NCI-H1105 treated with DMSO at 0.1 percent for 48 hours (cell line): ENCODE data around the gene MSL2.
"Not testable (repeated sequence)": the region's sequence is repeated elsewhere in the genome, so short reads cannot be mapped to it uniquely, and the experiment has no call there.

Source experiments
- DNase-seq: peaks from one replicate; lab custom pipeline; 2025; lab: John Stamatoyannopoulos, UW

Gene MSL2

DNA sequence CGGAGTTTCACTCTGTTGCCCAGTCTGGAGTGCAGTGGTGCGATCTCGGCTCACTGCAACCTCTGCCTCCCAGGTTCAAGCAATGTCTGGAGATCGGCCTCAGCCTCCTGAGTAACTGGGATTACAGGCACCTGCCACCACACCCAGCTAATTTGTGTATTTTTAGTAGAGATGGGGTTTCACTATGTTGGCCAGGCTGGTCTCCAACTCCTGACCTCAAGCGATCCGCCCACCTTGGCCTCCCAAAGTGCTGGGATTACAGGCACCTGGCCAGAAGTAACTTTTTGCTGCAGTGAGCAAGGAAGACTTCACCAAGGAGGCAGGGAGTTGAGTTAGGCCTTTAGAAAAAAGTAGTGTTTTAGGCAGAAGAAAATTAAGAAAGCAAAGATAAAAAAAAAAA is 3.9 kb downstream of the MSL2 start:
- not testable (repeated sequence) for DNase-seq

DNA sequence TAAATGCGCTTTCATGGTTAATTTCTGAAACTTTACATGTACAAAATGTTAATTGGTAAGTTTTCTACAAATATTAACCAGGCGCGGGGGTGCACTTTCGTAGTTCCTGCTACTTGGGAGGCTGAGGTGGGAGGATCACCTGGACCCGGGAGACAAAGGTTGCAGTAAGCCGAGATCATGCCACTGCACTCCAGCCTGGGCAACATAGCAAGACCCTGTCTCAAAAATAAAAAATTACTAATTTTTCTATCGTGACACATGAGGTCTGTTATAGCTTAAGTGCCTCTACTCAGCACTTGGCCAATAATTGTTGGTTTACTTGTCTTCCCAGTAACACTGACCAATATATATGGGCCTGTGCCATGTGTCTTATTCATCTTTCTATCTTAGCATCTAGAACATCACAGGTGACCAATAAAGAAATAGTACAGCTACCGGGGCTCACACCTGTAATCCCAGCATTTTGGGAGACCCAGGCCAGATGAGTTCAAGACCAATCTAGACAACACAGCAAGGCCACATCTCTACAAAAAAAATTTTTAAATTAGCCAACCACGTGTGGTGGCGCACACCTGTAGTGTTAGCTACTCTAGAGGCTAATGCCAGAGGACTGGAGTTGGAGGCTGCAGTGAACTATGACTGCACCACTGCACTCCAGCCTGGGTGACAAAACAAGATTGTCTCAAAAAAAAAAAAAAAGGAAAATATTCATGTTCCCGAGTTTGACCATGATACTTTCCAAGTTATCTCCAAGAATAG is 6.1 kb downstream of the MSL2 start:
- DNase-seq: no peak

DNA sequence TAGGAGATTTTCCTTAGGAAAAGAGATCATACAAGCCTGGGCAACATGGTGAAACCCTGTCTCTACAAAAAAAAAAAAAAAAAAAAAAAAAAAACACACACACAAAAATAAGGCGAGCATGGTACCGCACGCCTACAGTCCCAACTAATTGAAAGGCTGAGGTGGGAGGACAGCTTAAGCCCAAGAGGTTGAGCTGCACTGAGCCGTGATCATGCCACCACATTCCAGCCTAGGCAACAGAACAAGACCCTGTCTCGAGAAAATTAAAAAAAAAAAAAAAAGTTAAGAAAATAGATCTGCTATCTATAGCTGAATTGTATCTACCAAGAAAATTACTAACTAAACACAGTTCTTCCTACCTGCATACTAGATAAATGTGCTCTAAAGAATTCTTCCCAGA is 7.1 kb downstream of the MSL2 start:
- no peak for DNase-seq

DNA sequence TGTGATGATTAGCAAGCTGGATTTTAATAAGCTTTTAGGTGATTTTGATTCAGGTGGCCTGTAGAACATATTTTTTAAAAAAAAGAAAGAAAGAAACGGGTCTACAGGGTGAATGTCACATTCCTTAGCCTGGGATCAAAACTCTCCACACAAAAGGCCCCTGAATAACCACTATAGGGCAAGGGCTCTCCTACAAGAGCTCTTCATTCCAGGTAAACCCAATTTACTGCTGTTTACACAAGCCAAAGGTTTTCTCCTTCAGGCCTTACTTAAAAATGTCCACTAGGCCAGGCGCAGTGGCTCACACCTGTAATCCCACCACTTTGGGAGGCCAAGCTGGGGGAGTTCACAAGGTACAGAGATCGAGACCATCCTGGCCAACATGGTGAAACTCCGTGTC is 8.3 kb downstream of the MSL2 start:
- no peak for DNase-seq

DNA sequence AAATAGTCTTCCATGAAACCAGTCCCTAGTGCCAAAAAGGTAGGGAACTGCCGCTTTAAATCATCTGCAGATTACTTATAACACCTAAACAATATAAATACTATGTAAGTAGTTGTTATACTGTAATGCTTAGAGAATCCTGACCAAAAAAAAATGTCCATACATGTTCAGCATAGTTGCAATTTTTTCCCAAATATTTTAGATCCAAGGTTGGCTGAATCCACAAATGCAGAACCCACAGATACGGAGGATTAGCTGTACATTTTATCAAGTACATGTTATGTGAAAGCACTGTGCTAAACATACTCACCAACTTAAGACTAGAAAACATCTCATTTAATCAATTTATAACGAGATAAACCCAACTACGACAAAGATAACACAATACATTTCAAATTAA is 9.3 kb downstream of the MSL2 start:
- no peak for DNase-seq

DNA sequence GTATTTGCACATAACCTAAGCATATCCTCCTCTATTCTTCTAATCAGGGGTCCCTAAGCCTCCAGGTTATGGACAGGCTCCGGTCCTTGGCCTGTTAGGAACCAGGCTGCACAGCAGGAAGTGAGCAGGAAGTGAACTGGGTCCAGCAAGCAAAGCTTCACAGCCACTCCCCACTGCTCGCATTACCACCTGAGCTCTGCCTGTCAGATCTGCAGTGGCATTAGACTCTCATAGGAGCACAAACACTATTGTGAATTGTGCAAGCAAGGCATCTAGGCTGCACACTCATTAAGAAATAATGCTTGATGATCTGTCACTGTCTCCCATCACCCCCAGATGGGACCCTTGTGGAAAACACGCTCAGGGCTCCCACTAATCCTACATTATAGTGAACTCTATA is 9.8 kb downstream of the MSL2 start:
- DNase-seq: no peak

DNA sequence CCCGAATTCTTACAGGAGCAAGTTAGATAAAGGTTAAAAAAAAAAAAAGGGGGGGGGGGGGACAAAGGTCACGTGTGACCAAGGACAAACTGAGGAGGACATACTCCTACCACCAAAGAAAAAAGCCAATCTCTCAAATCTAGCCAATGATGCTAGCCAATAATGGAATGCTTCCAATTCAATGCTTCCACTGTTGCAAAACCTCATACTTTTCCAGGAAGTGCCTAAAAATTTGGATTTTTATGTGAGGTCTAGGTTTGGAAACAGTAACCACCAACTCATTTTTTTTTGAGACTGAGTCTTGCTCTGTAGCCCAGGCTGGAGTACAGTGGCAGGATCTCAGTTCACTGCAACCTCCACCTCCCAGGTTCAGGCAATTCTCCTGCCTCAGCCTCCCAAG is 11.4 kb downstream of the MSL2 start:
- DNase-seq: no peak

DNA sequence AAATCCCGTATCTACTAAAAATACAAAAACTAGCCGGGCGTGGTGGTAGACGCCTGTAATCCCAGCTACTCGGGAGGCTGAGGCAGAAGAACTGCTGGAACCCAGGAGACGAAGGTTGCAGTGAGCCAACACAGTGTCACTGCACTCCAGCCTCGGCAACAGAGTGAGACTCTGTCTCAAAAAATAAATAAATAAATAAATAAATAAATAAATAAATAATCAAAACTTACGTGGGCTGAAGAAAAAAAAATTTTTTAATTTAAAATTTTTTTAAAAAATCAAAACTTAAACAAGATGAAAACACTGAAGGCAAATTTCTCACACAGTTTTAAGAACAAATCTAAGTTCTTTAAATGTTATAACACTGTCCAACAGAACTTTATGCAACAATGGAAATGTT is 14.4 kb downstream of the MSL2 start:
- no peak for DNase-seq

DNA sequence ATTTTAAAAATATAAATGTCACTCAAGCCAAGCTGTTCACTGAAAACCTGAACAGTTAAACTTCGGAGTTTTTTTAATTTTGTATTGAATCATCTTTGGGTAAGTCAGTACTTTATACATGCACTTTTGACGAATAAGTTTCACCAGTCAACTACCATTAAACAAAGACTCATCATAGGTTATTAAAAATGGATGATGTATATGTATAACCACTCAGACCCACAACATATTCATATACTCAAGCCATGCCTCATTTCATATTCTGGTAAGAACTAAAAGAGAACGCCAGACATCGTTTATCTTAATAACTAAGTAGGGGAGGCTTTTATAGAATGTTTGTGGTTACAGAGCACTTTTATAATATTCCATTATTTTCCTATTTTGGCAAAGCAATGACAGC is 18.3 kb downstream of the MSL2 start:
- no peak for DNase-seq

DNA sequence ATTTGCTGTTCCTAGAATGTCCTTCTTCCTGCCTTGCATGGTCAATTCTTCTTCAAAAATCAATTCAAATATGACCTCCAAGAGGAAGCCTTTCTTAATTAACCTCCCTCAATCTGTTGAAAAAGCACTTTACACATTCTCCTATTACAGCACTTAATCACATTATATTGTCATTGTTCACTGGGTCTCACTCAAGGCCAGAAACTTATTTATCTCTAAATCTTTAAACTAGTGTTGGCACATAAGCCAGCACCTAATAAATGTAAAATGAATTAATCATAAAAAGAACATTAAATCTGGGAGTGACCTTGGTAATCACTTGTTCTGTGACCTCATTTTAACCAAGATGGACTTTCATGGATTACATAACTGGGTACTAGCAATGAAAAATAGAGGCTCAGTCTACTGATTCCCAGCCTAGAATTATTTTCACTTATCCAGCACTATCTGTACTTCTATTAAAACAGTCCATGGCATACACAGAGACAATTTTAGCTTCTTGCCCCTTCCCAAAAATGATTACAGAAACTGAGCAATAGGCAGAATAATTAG is 22.1 kb downstream of the MSL2 start:
- no peak for DNase-seq

DNA sequence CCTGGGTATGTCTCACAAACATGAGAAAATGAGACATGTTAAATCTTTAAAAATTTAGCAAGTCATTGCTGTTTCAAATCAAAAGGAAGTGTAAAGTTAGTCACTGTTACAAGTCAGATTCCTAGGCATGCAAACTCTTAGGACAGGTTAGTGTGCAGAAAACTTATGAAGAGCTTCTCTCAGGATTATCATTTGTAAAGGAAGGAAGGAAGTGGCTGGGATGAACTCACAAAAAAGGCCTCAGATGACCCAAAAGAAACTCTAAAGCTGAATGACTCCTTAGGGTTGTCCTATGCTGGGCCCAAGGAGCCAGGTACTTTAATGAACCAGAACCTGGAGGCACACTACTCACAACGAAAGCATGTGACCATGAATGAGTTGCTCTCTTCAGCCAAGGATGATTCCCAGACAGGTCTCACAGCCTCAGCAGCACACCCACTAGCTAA is 25.0 kb downstream of the MSL2 start:
- no peak for DNase-seq

DNA sequence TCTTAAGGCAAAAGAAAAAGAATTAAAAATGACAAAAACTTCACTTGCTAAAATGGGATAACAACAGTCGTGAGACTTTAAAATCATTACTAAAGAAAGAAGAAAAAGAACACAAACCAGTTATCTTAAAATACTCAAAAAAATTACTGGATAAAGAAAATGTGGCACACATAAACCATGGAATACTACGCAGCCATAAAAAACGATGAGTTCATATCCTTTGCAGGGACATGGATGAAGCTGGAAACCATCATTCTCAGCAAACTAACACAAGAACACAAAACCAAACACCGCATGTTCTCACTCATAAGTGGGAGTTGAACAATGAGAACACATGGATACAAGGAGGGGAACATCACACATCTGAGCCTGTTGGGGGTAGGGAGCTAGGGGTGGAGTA is 27.9 kb downstream of the MSL2 start:
- DNase-seq: not testable (repeated sequence)

DNA sequence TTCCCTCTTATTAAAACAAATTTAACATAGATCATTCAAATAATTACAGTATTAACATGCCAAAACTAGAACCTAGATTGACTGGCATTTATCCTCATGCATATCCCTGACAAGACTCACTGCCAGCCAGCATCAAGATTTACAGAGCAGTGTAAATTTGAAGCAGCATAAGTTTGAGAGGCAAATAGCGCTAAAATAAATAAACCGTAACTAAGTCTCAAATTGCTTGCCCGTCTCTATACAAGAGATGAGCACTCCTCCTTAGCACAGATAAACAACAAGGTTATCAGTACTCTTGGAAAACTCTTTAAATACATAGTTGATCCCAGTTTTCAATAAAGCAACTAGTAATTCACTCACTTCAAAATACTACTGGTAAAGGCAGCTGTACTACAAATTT is 29.6 kb downstream of the MSL2 start:
- DNase-seq: peak; percentile 59

DNA sequence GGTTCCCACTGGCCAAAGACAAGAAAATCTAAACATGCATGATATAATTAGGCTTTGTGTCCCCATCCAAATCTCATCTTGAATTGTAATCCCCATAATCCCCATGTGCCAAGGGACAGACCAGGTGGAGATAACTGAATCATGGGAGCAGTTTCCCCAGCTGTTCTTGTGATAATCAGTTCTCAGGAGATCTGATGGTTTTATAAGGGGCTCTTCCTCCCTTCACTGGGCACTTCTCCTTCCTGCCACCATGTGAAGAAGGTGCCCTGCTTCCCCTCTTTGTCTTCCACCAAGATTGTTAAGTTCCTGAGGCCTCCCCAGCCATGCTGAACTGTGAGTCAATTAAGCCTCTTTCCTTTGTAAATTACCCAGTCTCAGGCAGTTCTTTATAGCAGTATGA is 32.5 kb downstream of the MSL2 start:
- DNase-seq: not testable (repeated sequence)

DNA sequence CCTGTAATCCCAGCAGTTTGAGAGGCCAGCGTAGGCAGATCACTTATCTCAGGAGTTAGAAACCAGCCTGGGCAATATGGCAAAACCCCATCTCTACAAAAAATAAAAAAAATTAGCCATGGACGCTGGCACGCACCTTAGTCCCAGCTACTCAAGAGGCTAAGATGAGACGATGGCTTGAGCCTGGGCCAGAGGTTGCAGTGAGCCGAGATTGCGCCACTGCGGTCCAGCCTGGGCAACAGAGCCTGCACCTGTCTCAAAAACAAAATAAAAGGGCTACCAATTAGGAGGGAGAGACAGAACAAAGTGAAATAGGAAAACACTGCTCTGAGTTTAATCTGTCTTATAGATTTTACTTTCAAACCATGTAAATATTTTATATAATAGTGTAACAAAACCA is 33.8 kb downstream of the MSL2 start:
- no peak for DNase-seq

DNA sequence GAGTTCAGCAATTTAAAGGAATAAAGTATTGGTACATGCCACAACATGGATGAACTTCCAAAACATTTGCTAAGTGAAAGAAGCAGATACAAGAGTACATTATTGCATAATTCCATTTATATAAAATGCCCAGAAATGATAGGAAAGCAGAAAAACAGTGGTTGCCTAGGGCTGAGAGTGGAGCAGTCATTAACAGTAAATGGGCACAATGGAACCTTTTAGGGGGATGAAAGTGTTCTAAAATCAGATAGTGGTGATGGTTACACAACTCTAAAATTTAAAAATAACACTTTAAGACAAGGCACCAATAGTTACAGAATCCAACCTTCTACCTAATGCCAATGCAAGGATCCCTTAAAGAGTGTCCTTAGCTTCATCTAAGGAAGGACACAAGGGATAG is 34.6 kb downstream of the MSL2 start:
- no peak for DNase-seq

DNA sequence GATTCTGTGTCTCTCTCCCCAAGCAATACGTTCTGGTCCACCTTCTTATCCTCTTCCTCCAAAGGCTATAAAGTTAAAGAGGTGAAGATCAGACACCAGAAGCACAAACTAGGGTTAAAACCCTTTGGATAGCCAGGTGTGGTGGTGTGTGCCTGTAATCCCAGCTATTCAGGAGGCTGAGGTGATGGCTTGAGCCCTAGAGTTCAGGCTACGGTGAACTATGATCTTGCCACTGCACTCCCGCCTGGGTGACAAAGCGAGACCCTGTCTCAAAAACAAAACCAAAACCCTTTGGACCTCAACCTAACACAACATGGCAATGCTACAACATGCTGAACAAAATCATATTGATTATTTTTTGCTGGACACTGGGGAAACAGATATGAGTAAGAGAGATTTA is 43.2 kb downstream of the MSL2 start:
- DNase-seq: no peak

DNA sequence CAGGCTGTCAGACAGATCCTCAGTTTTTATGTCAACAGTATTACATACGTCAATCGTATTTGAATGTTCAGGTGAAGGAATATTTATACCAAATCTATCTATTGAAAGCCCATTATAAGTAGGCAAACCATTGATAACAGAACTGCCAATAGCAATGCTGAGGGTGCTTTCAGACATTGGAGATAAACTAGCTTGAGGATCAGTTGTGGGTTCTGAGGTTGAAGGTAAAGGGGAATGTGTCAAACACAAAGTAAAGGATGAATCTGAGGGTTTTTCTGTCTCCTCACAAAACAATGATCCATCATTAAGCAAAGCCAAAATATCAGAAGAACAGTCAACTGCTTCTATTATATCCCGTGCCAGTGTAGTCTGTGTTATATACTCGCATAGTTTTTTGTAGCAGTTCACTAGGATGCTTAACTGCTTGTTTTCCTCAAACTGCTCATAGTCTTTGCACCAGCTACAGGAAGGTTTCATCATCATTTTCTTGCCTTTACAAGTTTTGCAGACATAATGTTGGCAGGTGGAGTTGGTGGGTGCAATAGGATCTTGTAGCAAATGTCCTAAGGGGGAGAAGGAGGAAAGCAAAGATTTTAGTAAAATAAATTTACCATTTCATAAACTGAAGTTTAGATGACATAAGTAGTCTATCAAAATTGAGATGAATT is 43.8 kb downstream of the MSL2 start:
- DNase-seq: no peak

DNA sequence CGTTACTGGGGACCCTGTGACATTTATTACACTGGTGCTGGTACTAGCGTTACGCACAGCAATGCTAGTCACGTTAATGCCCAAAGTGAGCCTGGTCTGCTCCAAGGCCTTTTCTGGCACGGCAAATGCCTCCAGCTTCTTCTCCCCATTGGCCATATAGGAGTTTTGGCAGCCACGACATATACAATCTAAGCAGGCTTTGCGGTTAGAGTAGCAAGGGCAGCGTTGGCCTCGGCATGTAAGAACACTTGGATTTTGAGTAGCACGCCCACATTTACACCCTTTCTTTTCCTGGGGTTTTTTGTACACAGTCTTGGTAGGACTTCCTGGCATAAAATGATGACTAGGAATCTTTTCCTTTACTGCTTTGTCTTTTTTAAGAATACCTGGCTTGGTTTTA is 44.9 kb downstream of the MSL2 start:
- no peak for DNase-seq

DNA sequence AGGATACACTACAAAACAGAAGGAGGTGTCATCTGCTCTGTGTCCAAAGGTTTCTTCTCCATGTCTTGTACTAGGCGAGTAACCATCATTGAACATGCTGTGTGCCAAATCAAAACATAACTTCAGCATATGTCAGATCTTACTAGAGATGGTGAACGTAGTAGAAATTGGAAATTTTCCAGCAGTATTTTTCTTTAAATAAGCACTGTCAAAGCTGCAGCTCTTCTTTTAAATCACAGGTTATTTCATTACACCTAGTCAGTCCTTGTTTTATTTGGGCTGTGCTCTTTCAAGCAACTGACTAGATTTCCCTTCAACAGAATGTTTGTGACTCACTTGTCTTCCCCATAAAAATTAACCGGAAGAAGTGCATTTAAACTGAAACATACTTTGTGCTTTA is 46.5 kb downstream of the MSL2 start:
- DNase-seq: no peak

DNA sequence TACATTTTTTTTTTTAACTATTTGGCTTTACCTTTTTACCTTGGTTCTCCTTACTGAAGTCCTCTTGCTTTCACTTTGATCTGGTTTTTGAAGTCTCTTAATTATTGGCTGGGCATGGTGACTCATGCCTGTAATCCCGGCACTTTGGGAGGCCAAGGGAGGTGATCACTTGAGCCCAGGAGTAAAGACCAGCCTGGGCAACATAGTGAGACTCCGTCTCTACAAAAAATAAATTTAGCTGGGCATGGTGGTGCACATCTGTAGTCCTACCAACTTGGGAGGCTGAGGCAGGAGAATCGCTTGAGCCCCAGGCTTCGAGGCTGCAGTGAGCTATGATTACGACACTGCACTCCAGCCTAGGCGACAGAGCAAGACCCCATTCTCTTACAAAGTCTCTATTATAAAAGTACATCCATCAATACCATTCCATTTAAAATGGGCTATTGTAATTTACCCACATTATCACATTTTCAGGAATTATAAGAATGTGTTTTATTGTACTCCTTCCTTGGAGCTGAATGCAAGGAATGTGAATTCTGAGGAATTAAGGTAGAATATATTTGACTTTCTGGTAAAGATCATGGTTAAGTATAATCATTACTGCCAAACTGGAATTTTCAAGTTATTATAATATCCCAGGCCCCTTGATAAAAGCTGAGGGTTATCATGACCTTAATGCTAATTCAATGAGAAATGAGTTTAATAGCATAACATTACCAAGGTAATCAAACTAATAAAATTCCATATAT is 49.0 kb downstream of the MSL2 start:
- DNase-seq: no peak

DNA sequence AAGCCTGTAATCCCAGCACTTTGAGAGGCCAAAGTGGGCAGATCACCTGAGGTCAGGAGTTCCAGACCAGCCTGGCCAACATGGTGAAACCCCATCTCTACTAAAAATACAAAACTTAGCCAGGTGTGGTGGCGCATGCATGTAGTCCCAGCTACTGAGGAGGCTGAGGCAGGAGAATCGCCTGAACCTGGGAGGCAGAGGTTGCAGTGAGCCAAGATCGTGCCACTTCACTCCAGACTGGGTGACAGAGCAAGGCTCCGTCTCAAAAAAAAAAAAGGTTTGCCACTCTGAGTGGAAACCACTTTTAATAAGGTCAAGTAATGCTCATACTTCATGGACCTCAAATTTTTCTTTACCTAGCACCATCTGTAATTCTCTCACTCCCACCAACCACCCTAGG is 51.7 kb downstream of the MSL2 start:
- not testable (repeated sequence) for DNase-seq

DNA sequence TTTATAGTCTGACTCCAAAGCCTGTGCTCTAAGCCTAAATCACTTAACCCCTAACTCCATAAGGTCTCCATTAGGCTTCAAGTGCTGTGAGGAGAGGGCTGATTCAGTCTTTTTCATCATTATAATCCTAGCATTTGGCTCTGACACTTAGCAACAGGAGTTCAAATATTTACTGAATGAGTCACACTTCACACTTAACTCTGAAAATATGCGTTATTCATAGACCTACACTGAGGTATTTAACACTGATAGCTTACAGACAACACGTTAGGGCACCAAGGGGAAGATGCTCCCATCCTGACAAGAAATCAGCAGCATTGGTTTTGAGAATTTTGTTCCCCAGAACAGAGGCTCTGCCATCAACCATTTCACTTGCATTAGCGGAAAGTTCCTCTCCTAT is 53.5 kb downstream of the MSL2 start:
- DNase-seq: no peak
